Retinal pigment epithelial cell (primary cell): Measurements from ENCODE around the gene PPIF.
"Not testable (repeated sequence)": the region's sequence is repeated elsewhere in the genome, so short reads cannot be mapped to it uniquely, and the experiment has no call there.

ENCODE experiments used
- DNase-seq: peaks from one replicate; pipeline ENCODE4 v3.0.0-alpha.2; 2010; ENCODE audit warnings: low read depth
- H3K4me3 ChIP-seq: 2 replicates; pipeline ENCODE4 v1.5.1; 2011; ENCODE audit warnings: mild to moderate bottlenecking, low read length, control low read depth, moderate library complexity
- TF ChIP-seq, protein P1 (sequence below): conservative IDR thresholded peaks from 2 replicates; pipeline ENCODE4 v1.5.1; 2011; ENCODE audit warnings: low read depth, low read length, control low read depth, inconsistent platforms

PPIF gene

DNA sequence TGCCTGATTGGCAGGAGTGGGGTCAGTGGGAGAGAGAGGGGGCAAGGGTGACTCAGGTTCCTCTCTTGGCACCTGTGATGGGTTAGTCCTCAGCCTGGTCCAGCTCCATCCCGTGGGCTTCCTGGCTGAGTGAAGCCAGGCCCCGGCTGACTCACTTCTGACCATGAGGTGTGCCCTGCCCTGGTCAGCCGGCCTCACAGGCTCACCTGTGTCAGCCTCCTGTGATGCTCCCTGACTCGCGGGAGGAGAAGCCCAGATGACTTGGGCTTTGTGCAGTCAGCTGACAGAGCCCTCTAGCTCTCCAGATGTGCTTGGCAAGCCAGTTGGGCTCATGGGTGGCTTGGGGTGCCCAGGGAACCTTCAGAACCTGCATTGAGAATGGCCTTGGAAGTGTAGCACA lies 16.0 kb upstream of the PPIF start:
- no peak for DNase-seq
- TF ChIP-seq, protein P1, sequence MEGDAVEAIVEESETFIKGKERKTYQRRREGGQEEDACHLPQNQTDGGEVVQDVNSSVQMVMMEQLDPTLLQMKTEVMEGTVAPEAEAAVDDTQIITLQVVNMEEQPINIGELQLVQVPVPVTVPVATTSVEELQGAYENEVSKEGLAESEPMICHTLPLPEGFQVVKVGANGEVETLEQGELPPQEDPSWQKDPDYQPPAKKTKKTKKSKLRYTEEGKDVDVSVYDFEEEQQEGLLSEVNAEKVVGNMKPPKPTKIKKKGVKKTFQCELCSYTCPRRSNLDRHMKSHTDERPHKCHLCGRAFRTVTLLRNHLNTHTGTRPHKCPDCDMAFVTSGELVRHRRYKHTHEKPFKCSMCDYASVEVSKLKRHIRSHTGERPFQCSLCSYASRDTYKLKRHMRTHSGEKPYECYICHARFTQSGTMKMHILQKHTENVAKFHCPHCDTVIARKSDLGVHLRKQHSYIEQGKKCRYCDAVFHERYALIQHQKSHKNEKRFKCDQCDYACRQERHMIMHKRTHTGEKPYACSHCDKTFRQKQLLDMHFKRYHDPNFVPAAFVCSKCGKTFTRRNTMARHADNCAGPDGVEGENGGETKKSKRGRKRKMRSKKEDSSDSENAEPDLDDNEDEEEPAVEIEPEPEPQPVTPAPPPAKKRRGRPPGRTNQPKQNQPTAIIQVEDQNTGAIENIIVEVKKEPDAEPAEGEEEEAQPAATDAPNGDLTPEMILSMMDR, result no peak
- no peak overlapping the region for H3K4me3 ChIP-seq

DNA sequence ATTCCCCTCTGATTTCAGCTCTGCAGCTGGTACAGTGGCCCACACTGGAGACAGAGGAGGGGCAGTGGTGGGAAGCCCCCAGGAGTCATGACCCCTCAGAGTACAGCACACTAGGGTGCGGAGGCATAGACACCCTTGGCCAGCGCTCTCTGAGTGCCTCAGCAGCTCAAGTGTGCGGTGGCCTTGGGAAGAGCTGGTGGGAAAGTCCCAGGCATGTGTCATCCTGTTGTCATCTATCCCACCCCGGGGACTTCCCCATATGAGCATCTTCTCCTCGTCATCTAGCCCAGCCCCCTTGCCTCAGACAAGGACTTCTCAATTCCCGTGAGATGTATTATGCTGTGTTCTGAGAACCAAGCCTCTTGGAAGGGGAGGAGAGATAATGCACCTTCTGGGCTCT lies 15.6 kb upstream of the PPIF start:
- H3K4me3 ChIP-seq, result no peak overlapping the region
- TF ChIP-seq, protein P1, result no peak
- DNase-seq, result no peak

DNA sequence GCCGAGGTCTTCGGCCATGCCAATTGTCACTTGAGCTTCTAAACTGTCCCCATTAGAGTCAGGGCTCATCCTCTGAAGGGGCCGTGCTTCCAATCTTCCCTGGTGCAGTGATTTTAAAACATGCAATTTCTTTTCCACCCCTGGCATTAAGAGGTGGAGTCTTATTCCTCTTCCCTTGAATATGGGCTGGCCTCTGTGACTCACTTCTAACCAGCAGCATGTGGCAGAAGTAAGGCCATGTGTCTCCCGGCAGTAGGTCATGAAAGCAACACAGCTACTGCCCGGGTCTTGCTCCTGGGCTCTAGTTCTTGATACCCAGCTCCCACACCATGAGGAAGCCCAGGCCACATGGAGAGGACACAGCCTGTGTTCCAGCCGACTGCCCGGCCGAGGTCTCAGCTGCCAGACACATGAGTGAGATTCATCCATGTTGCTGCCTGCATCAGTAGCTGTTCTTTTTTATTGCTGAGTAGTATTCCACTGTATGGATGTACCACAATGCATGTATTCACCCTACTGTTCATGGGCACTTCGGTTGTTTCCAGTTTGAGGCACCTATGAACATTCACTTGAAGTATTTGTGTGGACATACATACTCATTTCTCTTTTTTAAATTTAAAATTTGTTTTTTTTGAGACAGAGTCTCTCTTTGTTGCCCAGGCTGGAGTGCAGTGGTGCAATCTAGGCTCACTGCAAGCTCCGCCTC lies 14.5 kb upstream of the PPIF start:
- not testable (repeated sequence) for DNase-seq, H3K4me3 ChIP-seq

DNA sequence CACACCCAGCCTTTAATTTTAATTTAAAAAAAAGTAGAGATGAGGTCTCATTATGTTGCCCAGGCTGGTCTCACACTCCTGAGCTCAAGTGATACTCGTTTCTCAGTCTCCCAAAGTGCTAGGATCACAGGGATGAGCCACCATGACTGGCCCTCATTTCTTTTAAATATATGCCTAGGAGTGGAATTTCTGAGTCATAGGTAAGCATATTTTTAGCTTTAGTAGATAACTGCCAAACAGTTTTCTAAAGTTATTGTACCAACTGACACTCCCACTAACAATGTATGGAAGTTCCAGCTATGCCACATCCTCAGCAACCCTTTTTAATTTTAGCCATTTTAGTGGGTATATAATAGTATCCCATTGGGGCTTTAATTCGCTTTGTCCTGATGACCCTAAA lies 13.8 kb upstream of the PPIF start:
- no peak for DNase-seq

DNA sequence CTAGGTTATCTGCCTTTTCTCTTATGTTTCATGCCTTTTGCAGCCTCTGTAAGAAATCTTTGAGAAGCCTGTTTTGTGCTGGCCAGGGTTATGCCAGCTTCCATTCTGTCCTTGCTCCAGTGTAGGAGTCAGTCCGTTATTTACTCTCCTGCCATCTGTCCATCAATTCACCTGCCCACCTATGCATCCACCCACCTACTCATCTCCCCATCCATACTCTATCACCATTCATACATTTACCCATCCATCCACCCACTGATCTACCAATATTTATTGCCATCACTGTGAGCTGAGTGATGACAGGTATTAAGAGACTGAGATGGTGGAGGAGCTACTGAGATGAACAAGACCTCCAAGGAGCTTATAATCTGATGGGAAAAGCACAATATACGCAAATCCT lies 12.7 kb upstream of the PPIF start:
- no peak overlapping the region for H3K4me3 ChIP-seq
- TF ChIP-seq, protein P1, result no peak
- DNase-seq, result no peak

More for the DNA sequence above, 13.8 kb upstream of the PPIF start:
- H3K4me3 ChIP-seq, result no peak overlapping the region
- TF ChIP-seq, protein P1, result no peak

DNA sequence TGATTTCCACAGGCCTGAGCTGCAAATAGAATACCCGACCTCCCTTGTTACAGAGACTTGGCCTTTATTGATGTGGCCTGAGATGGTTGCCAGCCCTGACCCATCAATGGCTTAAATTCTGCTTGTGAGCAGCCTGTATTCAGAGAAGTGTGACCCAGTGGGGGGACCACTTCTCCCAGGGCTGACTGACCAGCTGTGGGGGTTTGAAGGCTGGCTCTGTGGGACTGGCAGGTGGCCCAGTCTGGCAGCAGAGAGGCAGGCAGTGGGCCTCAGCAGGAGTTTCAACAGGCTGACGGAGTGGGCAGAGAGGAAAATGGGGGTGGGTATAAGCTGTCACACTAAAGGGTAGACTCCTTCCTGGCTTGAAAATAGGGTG lies 12.2 kb upstream of the PPIF start:
- DNase-seq, result no peak
- TF ChIP-seq, protein P1, result no peak
- H3K4me3 ChIP-seq, result no peak overlapping the region

DNA sequence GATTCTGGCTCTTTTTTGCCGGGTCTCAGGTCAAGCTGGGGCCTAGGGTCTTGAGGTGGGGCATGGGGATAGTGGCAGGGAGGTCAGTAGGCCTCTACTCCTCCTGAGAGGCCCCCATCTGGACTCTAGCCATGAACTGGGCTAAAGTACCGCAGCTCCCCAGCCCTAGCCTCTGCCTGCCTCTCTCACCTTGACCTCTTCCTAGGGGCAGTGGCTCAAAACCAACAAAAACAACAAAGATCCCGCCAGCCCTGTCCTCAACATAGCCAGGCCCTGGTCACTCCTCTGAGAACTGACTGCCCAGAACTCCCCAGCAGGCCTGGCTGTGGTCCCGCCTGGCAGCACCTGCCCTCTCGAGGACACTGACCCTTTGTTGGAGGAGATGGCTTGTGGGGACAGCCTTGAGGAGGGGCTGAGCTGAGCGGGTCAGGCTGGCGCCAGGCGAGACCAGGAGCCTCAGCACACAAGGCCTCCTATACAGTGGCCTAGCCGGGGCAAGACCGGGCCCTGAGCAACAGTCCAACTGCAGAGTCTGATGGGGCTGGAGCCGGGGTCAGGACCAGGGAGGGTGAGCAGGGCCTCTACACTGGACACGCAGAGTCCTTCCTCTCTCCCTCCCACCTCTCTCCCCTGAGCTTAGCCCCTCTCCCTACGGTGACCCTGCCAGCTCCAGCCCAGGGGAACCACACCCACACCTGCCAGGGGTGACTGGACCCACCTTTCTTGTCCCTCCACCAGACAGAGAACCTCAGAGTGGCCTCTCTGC lies 11.6 kb upstream of the PPIF start:
- DNase-seq, result no peak
- no peak overlapping the region for H3K4me3 ChIP-seq
- TF ChIP-seq, protein P1, result no peak
